ENCODE results near the gene GAS2L3. TPM values are rescaled to one million over a fixed set of nuclear protein-coding genes. Genes with fewer than 3 reads are reported as not detected.
"Not testable (repeated sequence)": the region's sequence is repeated elsewhere in the genome, so short reads cannot be mapped to it uniquely, and the experiment has no call there.

GAS2L3 gene
- total RNA-seq, 4 donors from 2014 or later: 2.9 to 4.7 (median 4.0) TPM

DNA sequence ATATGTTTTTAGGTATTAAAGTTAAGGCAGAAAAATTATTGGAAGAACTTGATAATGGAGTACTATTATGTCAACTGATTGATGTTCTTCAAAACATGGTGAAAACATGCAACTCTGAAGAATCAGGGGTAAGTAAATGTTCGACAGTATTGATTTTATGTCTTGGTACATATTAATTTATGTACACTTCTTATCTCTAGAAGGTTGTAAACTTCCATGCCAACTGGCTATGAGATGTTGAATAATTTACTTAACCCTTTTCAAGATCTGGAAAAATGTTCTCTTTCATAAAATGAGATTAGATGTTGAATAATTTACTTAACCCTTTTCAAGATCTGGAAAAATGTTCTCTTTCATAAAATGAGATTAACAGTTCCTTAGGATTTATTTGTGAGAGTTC, 28.1 kb downstream of the GAS2L3 start:
- DNase-seq (ENCODE audit: low spot score in 2 of 2): no peak
- intact Hi-C loops (cut with DNase I; ENCODE audit: low total_unique reads): loop anchor here (1.0 kb wide), 1 partner anchor 9 kb away; no protein-coding TSS in a partner anchor
- no peak overlapping the region for H3K4me3 ChIP-seq (ENCODE audit: low read depth, poor library complexity, severe bottlenecking)
- 80 to 85% methylated on average over 1 of the region's 1 CpG for WGBS, 2 donors
- TF ChIP-seq, protein P1, sequence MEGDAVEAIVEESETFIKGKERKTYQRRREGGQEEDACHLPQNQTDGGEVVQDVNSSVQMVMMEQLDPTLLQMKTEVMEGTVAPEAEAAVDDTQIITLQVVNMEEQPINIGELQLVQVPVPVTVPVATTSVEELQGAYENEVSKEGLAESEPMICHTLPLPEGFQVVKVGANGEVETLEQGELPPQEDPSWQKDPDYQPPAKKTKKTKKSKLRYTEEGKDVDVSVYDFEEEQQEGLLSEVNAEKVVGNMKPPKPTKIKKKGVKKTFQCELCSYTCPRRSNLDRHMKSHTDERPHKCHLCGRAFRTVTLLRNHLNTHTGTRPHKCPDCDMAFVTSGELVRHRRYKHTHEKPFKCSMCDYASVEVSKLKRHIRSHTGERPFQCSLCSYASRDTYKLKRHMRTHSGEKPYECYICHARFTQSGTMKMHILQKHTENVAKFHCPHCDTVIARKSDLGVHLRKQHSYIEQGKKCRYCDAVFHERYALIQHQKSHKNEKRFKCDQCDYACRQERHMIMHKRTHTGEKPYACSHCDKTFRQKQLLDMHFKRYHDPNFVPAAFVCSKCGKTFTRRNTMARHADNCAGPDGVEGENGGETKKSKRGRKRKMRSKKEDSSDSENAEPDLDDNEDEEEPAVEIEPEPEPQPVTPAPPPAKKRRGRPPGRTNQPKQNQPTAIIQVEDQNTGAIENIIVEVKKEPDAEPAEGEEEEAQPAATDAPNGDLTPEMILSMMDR (IDR thresholded peaks at IDR 0.05): no peak
- TF ChIP-seq POLR2A (IDR thresholded peaks at IDR 0.05): no peak

DNA sequence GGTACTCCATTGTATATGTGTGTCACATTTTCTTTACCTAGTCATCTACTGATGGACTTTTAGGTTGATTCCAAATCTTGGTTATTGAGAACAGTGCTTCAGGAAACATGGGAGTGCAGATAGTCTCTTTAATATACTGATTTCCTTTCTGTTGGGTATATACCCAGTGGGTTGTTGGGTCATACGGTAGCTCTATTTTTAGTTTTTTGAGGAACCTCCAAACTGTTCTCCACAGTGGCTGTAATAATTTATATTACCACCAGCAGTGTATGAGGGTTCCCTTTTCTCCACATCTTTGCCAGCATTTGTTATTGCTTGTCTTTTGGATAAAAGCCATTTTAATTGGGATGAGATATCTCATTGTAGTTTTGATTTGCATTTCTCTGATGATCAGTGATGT, 29.5 kb downstream of the GAS2L3 start:
- 81 to 86% methylated on average over 1 of the region's 1 CpG for WGBS, 2 donors

DNA sequence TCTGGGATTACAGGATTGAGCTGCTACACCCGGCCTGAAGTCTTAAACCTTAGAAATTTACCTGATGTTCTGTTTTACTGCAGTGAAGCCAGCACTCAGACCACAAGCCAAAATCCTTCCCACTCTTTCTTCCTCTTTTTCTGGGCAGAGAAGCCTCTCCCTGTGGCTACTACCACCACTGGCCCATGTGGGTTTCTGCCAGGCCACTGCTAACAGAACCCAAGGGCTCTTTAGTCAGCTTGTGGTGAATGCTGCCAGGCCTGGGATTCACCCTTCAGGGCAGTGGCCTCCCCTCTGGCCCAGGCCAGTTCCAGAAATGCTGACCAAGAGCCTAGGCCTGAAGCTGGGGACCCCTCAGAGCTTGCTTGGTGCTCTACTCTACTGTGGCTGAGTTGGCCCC, 35.3 kb downstream of the GAS2L3 start:
- 81 to 100% methylated on average over 1 of the region's 1 CpG for WGBS, 2 donors
- TF ChIP-seq POLR2A (IDR thresholded peaks at IDR 0.05): no peak
- TF ChIP-seq, protein P1 (IDR thresholded peaks at IDR 0.05): no peak
- intact Hi-C loops (cut with DNase I; ENCODE audit: low total_unique reads): no loop called here

More for the DNA sequence above, 29.5 kb downstream of the GAS2L3 start:
- DNase-seq (ENCODE audit: low spot score in 2 of 2); intact Hi-C loops (cut with DNase I; ENCODE audit: low total_unique reads); H3K4me3 ChIP-seq (ENCODE audit: low read depth, poor library complexity, severe bottlenecking): not testable (repeated sequence)

DNA sequence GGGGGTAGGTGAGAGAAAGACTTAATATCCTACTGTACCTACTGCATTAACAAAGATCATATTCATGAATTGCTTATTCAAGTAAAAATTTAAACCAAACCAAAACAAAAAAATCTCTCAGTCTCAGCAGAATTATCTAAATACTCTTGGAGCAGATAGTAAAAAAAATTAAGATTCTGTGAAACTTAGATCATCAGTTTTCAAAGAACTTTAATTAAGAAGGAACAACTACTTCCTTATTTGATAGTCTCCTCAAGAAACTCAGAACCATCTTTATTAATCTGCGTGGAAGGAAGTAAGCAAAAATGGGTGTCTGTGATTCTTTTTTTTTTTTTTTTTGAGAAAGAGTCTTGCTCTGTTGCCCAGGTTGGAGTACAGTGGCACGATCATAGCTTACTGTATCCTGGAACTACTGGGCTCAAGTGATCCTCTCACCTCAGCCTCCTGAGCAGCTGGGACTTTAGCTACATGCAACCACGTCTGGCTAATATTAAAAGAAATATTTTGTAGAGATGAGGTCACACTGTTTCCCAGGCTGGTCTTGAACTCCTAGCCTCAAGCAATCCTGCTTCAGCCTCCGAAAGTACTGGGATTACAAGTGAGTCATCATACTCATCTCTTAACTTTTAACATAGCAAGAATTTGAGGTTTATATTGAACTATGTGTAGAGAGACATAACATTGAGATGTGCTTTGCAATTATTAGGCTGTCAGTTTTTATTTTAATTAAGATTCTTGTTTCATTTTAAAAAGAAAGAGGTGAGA, 37.4 kb downstream of the GAS2L3 start:
- WGBS, 2 donors: 78 to 79% methylated on average over 4 of the region's 4 CpGs
- intact Hi-C loops (cut with DNase I; ENCODE audit: low total_unique reads): no loop called here
- no peak for DNase-seq (ENCODE audit: low spot score in 2 of 2)
- no peak overlapping the region for H3K4me3 ChIP-seq (ENCODE audit: low read depth, poor library complexity, severe bottlenecking)
- TF ChIP-seq, protein P1 (IDR thresholded peaks at IDR 0.05): no peak
- no peak for TF ChIP-seq POLR2A (IDR thresholded peaks at IDR 0.05)

More for the DNA sequence above, 35.3 kb downstream of the GAS2L3 start:
- DNase-seq (ENCODE audit: low spot score in 2 of 2): no peak
- no peak overlapping the region for H3K4me3 ChIP-seq (ENCODE audit: low read depth, poor library complexity, severe bottlenecking)

DNA sequence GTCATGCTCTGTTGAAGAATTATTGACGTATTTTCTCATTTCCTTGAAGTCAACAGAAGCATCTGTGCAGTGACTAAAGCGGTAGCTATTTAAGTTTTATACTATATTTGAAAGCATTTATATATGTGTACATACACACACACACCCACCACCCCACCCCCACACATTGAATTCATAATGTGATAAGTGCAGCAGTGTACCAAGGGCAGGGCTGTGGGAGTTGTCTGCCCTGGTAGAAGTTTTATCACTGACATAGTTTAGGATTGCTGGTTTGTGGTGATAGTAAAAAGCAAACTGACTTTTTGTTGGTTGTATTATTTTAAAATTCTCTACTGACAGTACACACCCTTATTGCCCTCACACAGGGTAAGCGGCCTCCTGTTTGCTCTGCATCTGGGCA, 39.1 kb downstream of the GAS2L3 start:
- no peak overlapping the region for H3K4me3 ChIP-seq (ENCODE audit: low read depth, poor library complexity, severe bottlenecking)
- intact Hi-C loops (cut with DNase I; ENCODE audit: low total_unique reads): no loop called here
- no peak for DNase-seq (ENCODE audit: low spot score in 2 of 2)
- 92 to 96% methylated on average over 3 of the region's 3 CpGs for WGBS, 2 donors
- no peak for TF ChIP-seq POLR2A (IDR thresholded peaks at IDR 0.05)
- TF ChIP-seq, protein P1 (IDR thresholded peaks at IDR 0.05): no peak

DNA sequence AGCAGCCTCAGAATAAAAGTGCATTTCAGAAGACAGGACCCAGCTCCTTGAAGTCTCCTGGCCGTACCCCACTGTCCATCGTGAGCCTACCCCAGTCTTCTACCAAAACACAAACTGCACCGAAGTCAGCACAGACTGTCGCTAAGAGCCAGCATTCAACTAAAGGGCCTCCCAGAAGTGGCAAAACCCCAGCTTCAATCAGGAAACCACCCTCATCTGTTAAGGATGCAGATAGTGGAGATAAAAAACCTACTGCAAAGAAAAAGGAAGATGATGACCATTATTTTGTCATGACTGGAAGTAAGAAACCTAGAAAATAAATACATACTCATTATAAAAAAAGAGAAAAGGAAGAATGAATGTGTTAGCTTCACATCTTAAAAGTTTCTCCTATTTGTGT, 51.1 kb downstream of the GAS2L3 start:
- H3K4me3 ChIP-seq (ENCODE audit: low read depth, poor library complexity, severe bottlenecking): no peak overlapping the region
- no peak for DNase-seq (ENCODE audit: low spot score in 2 of 2)
- no peak for TF ChIP-seq POLR2A (IDR thresholded peaks at IDR 0.05)
- TF ChIP-seq, protein P1 (IDR thresholded peaks at IDR 0.05): no peak
- intact Hi-C loops (cut with DNase I; ENCODE audit: low total_unique reads): no loop called here
- WGBS, 2 donors: 87 to 95% methylated on average over 4 of the region's 4 CpGs

Measured in lower leg skin (tissue), 4 donors.